Right atrium auricular region (tissue), 2 donors: ENCODE data around the gene LPCAT2. TPM values are rescaled to one million over a fixed set of nuclear protein-coding genes. Genes with fewer than 3 reads are reported as not detected.

ENCODE experiments used
- DNase-seq: peaks from one replicate; pipeline ENCODE4 v3.0.0-alpha.2; 2019; ENCODE audit warnings: low spot score
- H3K27ac ChIP-seq, 2 donors: fragments of 200-600 bp; sonication (generic); 1 replicate in 1 of 2; 2 replicates in 1 of 2; pipeline ENCODE4 v1.5.1; 2016 to 2019
- H3K27me3 ChIP-seq, 2 donors: fragments of 200-600 bp; sonication (generic); one replicate each; pipeline versions ENCODE4 v1.5.1 to v1.6.0; 2017 to 2019
- H3K36me3 ChIP-seq: fragments of 200-600 bp; sonication (generic); one replicate; pipeline ENCODE4 v1.5.1; 2016
- H3K4me1 ChIP-seq, 2 donors: fragments of 200-600 bp; sonication (generic); one replicate each; pipeline versions ENCODE4 v1.5.1 to v1.6.0; 2017 to 2019
- H3K4me3 ChIP-seq, 2 donors: fragments of 200-600 bp; sonication (generic); 1 replicate in 1 of 2; 2 replicates in 1 of 2; pipeline ENCODE4 v1.5.1; 2017 to 2019; ENCODE audit warnings: mild to moderate bottlenecking in 1 of 2, moderate library complexity in 1 of 2
- H3K9me3 ChIP-seq, 2 donors: fragments of 200-600 bp; sonication (generic); one replicate each; pipeline ENCODE4 v1.5.1; 2019
- total RNA-seq, 2 donors: library from RNA; depleted of rRNA; stranded (reverse); fragments of >200 nt; gene quantifications; one replicate each; pipeline ENCODE4 v1.1.0, GENCODE V29; 2016
- TF ChIP-seq, protein P1 (sequence below), 2 donors: fragments of 200-600 bp; sonication (generic); IDR thresholded peaks; one replicate each; pipeline ENCODE4 v1.5.1; 2019; ENCODE audit warnings: antibody characterized with exemption in 2 of 2

Gene LPCAT2
- total RNA-seq, 2 donors from 2014 or later, result 5.0 to 9.9 TPM

DNA sequence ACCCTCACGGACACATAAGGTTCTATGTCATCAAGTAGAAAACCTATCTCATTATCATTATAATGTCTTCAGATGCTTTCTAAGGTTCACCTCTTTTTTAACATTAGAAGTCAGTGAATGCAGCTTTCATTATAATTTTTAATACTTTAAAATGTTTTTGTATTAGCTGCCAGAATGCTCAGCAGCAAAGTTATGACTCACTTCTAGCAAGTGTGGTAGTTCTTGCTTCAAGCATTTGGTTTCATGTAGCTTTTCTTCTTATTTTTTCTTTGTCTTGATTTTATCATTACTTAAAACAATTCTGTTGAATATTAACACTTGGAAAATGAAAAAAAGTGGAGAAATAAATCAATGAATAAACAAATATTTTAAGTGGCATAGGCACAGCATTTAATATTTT lies 23.4 kb downstream of the LPCAT2 start:
- Histone ChIP-seq H3K4me3 (no peak overlapping the region), H3K4me1 (no peaks in the 10 kb centered on the region), H3K27me3 (no peaks in the 10 kb centered on the region), H3K9me3 (no peaks in the 10 kb centered on the region), H3K27ac (no peak overlapping the region), H3K36me3 (no peaks in the 10 kb centered on the region)
- TF ChIP-seq, protein P1, sequence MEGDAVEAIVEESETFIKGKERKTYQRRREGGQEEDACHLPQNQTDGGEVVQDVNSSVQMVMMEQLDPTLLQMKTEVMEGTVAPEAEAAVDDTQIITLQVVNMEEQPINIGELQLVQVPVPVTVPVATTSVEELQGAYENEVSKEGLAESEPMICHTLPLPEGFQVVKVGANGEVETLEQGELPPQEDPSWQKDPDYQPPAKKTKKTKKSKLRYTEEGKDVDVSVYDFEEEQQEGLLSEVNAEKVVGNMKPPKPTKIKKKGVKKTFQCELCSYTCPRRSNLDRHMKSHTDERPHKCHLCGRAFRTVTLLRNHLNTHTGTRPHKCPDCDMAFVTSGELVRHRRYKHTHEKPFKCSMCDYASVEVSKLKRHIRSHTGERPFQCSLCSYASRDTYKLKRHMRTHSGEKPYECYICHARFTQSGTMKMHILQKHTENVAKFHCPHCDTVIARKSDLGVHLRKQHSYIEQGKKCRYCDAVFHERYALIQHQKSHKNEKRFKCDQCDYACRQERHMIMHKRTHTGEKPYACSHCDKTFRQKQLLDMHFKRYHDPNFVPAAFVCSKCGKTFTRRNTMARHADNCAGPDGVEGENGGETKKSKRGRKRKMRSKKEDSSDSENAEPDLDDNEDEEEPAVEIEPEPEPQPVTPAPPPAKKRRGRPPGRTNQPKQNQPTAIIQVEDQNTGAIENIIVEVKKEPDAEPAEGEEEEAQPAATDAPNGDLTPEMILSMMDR (IDR thresholded peaks at IDR 0.05), result no peak
- DNase-seq, result no peak

DNA sequence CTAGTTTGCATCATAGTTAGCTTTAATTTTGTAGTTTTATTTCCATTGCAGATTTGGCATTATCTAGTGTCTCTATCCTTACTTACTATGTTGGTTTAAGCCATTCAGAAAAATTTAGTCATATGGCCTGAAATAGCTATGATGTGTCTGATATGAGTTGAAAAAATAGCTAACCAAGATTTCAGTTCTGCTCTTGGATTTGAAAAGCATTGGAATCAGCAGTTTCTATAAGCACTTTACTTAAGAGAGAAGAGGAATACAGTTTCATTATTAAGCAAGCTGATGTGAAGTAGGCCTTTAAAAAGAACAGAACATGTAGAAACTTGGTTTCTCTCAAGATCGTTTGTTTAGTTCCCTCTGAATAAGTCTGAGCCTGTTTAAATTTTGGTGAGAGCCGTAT lies 25.9 kb downstream of the LPCAT2 start:
- H3K9me3 ChIP-seq, result no peaks in the 10 kb centered on the region
- no peaks in the 10 kb centered on the region for H3K4me1 ChIP-seq
- no peaks in the 10 kb centered on the region for H3K36me3 ChIP-seq
- TF ChIP-seq, protein P1 (IDR thresholded peaks at IDR 0.05), result no peak
- DNase-seq, result no peak
- no peak overlapping the region for H3K4me3 ChIP-seq
- H3K27ac ChIP-seq, result no peak overlapping the region
- no peaks in the 10 kb centered on the region for H3K27me3 ChIP-seq

DNA sequence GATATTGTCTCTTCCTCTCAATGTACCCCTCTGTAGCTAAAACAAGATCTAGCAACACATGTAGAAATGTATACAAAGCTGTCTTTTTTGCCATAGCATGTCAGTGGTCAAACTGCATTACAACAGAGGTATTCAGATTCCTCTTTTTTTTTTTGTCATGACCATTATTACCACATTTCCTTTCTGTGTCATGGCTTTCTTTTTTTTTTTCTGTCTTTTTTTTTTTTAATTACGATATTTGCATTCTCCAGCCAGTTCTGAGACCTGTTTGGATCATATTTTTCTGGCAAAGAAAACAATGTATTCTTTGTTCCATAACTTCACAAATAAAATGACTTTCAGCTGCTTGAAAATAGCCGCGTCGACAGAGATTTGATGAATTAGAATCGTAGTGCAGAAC lies 30.2 kb downstream of the LPCAT2 start:
- Histone ChIP-seq H3K4me1 (no peaks in the 10 kb centered on the region), H3K36me3 (no peaks in the 10 kb centered on the region), H3K4me3 (no peak overlapping the region), H3K9me3 (no peaks in the 10 kb centered on the region), H3K27ac (peak overlapping the region in 1 of 2 donors; percentile 47), H3K27me3 (no peaks in the 10 kb centered on the region)
- TF ChIP-seq, protein P1 (IDR thresholded peaks at IDR 0.05), result no peak
- DNase-seq, result no peak

DNA sequence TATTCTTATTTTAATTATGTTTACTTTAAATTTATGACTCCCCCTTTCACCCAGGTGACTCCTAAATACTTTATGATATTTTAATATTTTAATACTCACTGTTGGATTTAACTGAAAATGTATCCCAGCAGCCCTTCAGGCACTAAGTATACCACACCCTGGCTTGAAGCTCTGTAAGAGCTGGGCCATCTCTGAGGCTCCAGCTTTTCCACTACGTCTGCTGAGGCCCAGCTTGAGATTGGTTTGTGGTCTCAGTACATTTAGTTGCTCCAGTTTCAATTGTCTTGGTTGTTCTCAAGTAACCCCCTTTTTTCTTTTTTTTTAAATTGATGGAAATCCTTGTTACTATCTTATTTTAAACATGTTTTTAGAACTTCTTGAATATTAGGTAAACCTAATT lies 30.6 kb downstream of the LPCAT2 start:
- Histone ChIP-seq H3K27me3 (no peaks in the 10 kb centered on the region), H3K4me3 (no peak overlapping the region), H3K4me1 (no peaks in the 10 kb centered on the region), H3K27ac (peak overlapping the region in 1 of 2 donors; percentile 47), H3K36me3 (no peaks in the 10 kb centered on the region), H3K9me3 (no peaks in the 10 kb centered on the region)
- peak; percentile 60 for DNase-seq
- TF ChIP-seq, protein P1 (IDR thresholded peaks at IDR 0.05), result no peak

DNA sequence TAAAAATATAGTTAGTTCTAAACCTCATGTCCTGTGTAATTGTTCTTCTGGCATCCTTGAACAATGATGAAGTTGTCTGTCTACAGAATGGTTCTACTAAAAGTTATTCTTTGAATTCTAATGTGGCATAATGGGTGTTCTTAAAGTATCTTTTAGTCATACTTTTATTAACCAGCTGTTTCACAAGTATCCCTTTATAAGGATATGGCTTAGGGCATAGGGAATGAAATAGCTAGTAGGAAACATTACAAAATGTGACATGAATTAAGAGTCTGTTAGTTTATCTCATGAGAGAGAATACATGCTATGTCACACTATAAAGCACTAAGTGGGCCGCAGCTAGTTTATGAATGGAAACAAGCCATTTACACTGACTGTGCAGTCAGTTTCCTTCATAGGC lies 31.3 kb downstream of the LPCAT2 start:
- no peaks in the 10 kb centered on the region for H3K36me3 ChIP-seq
- no peaks in the 10 kb centered on the region for H3K4me1 ChIP-seq
- no peaks in the 10 kb centered on the region for H3K9me3 ChIP-seq
- no peak for DNase-seq
- TF ChIP-seq, protein P1 (IDR thresholded peaks at IDR 0.05), result no peak
- H3K27me3 ChIP-seq, result no peaks in the 10 kb centered on the region
- H3K27ac ChIP-seq, result peak overlapping the region in 1 of 2 donors; percentile 47
- no peak overlapping the region for H3K4me3 ChIP-seq

DNA sequence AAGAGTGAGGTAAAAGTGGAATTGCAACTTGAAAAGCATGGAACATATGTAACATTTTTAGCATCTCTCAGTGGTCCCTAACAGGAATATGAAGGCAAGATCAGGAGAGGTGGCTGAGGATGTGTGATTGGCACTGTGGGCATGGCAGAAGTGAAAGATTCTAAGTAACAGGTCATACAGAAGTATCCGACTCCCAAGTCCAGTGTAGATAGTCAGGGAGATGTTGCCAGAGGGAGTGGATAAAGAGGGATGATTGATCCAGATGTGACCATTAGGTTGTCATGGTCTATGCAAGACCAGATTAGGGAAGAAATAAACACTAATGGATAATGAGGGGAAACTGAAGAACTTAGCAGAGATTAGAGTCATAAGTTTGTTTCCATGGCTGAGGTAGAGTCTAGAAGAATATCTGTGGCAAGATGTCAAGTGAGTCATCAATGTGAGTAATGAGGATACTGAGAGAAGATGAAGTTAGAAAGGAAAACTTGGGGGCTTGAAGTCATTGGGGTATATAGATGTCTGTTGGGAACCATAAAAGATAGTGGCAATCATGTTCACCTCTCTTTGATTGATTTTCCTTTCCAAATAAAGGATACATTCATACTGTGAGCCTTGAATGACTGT lies 33.7 kb downstream of the LPCAT2 start:
- Histone ChIP-seq H3K27me3 (no peaks in the 10 kb centered on the region), H3K27ac (no peak overlapping the region), H3K36me3 (no peaks in the 10 kb centered on the region), H3K4me1 (no peaks in the 10 kb centered on the region), H3K9me3 (no peaks in the 10 kb centered on the region), H3K4me3 (no peak overlapping the region)
- no peak for DNase-seq
- TF ChIP-seq, protein P1 (IDR thresholded peaks at IDR 0.05), result no peak
